Panc1 (cell line): Measurements from ENCODE around the gene NARS2. TPM values are rescaled to one million over a fixed set of nuclear protein-coding genes. Genes with fewer than 3 reads are reported as not detected.

Experiments
- ATAC-seq: fragments of 200-7000 bp; cut with Tn5 transposase; 2 replicates; pipeline ENCODE4 v1.9.1; 2020; ENCODE audit warnings: mild to moderate bottlenecking, moderate library complexity
- BruUV-seq: library from RNA; stranded (reverse); fragments of 400-500 nt; replicated peaks from 2 replicates; lab custom pipeline; 2021; lab: Mats Ljungman, UMichigan
- CTCF ChIA-PET: fragments of 300-600 bp; sonication (Branson Sonifier 250); formaldehyde crosslinking; loops from one replicate; lab custom pipeline; 2022; ENCODE audit warnings: antibody characterized with exemption; lab: Charles Lee
- POLR2A ChIA-PET: fragments of 300-600 bp; sonication (Branson Sonifier 250); formaldehyde crosslinking; loops from one replicate; lab custom pipeline; 2022; ENCODE audit warnings: antibody characterized with exemption; lab: Charles Lee
- DNase-seq: peaks from one replicate; pipeline ENCODE4 v3.0.0-alpha.2; 2010; ENCODE audit warnings: low read depth, low spot score
- H3K27ac ChIP-seq: 2 replicates; pipeline ENCODE4 v1.5.1; 2011; ENCODE audit warnings: mild to moderate bottlenecking, low read length, inconsistent platforms
- H3K27me3 ChIP-seq: fragments of 200-500 bp; sonication (Bioruptor generic); 2 replicates; pipeline ENCODE4 v1.6.0; 2014; ENCODE audit warnings: low read length, inconsistent platforms; ENCODE audit not compliant: control insufficient read depth, insufficient read depth
- H3K36me3 ChIP-seq: fragments of 200-500 bp; sonication (Bioruptor generic); 2 replicates; pipeline ENCODE4 v1.5.1; 2014; ENCODE audit warnings: inconsistent platforms, mild to moderate bottlenecking, low read length, moderate library complexity; ENCODE audit not compliant: control insufficient read depth, insufficient read depth
- H3K4me1 ChIP-seq: 2 replicates; pipeline ENCODE4 v1.5.1; 2011; ENCODE audit warnings: inconsistent platforms, mild to moderate bottlenecking, low read length, moderate library complexity; ENCODE audit not compliant: control insufficient read depth, insufficient read depth
- H3K4me3 ChIP-seq, 2 experiments: 2 replicates each; pipeline ENCODE4 v1.5.1; 2011 to 2012; ENCODE audit warnings: low read depth in 2 of 2, low read length in 2 of 2, mild to moderate bottlenecking in 2 of 2, inconsistent platforms in 1 of 2, moderate library complexity in 1 of 2
- H3K9me3 ChIP-seq: fragments of 200-500 bp; sonication (Bioruptor generic); 2 replicates; pipeline ENCODE4 v1.5.1; 2014; ENCODE audit warnings: low read depth, mild to moderate bottlenecking, inconsistent platforms, low read length, moderate library complexity; ENCODE audit not compliant: control insufficient read depth, insufficient read depth
- POLR2AphosphoS5 ChIP-seq: IDR thresholded peaks from 2 replicates; pipeline ENCODE4 v1.6.1; 2012; ENCODE audit warnings: mild to moderate bottlenecking, low read depth, low read length, moderate library complexity
- SIN3A ChIP-seq: IDR thresholded peaks from 2 replicates; pipeline ENCODE4 v1.6.1; 2012; ENCODE audit warnings: low read depth, mild to moderate bottlenecking, low read length, moderate library complexity, borderline replicate concordance; ENCODE audit not compliant: insufficient read depth
- TCF7L2 ChIP-seq: IDR thresholded peaks from 2 replicates; pipeline ENCODE4 v1.6.1; 2011; ENCODE audit warnings: mild to moderate bottlenecking, low read depth, low read length, inconsistent platforms
- in situ Hi-C: cut with HindIII; loops from 2 replicates; pipeline ENCODE4 v1.10.0; 2016; ENCODE audit warnings: low sequenced_read_pairs, low pct_unique_long_range_greater_than_20kb
- intact Hi-C: fragments of 100-400 bp; cut with micrococcal nuclease; formaldehyde crosslinking; loops from one replicate; pipeline ENCODE4 v1.10.0; 2022; ENCODE audit not compliant: unreplicated experiment
- total RNA-seq: library from RNA; stranded (reverse); gene quantifications from one replicate; pipeline ENCODE4 v1.2.1, GENCODE V29; 2021; ENCODE audit not compliant: unreplicated experiment
- TF ChIP-seq, protein P1 (sequence below): fragments of 450-650 bp; IDR thresholded peaks from 2 replicates; pipeline ENCODE4 v1.5.1; 2017; ENCODE audit warnings: mild to moderate bottlenecking
- TF ChIP-seq, protein P2 (sequence below), 2 experiments: IDR thresholded peaks; 2 replicates each; pipeline ENCODE4 v1.6.1; 2011 to 2012; ENCODE audit warnings: low read depth in 2 of 2, control low read depth in 1 of 2, low read length in 1 of 2, mild to moderate bottlenecking in 1 of 2, moderate library complexity in 1 of 2; ENCODE audit not compliant: insufficient read depth in 1 of 2

The NARS2 gene
- total RNA-seq, 1 experiment from 2014 or later = 29.8 TPM

DNA sequence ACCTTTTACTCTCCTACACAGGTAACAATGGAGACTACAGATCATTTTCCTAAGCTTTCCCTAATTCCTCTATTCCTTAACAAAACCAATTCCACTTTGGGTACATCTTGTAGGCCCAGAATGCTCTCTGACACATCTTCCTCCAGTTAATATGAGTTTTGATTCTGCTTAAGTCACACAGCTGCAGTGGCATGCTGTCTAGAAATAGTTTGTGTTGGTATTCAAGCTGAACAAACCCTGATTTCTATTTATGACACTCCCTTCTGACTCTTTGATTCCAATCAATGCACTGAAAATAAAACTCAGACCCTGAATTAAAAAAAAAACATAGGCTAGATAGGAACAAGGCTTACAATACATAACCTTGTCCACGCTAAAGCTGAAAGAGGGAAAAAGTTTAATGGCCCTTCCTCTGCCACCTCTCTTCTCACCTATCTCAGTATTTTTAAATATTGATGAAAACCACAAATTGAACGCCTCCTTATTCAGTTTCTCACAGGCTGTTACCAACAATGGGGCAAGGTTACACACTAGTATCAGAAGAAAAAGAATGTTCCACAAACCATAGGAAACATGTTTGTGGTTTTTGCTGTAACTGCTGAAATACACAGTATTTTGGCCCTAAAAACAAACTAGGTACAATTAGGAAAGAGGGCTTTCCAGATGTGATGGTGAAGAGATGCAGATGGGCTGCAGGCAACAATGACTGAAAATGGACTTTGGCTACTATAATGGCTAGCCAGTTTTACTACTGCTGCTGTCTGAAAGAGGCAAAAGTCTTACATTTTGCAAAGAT, 121.3 kb downstream of the NARS2 start:
- in situ Hi-C loops (no loop called here), intact Hi-C loops (no loop called here)
- no peak overlapping the region for H3K4me3 ChIP-seq
- ATAC-seq = no peak
- no peak for DNase-seq
- TF ChIP-seq POLR2AphosphoS5 = no peak
- TF ChIP-seq, protein P1, sequence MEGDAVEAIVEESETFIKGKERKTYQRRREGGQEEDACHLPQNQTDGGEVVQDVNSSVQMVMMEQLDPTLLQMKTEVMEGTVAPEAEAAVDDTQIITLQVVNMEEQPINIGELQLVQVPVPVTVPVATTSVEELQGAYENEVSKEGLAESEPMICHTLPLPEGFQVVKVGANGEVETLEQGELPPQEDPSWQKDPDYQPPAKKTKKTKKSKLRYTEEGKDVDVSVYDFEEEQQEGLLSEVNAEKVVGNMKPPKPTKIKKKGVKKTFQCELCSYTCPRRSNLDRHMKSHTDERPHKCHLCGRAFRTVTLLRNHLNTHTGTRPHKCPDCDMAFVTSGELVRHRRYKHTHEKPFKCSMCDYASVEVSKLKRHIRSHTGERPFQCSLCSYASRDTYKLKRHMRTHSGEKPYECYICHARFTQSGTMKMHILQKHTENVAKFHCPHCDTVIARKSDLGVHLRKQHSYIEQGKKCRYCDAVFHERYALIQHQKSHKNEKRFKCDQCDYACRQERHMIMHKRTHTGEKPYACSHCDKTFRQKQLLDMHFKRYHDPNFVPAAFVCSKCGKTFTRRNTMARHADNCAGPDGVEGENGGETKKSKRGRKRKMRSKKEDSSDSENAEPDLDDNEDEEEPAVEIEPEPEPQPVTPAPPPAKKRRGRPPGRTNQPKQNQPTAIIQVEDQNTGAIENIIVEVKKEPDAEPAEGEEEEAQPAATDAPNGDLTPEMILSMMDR = no peak
- no peak for TF ChIP-seq TCF7L2
- TF ChIP-seq, protein P2, sequence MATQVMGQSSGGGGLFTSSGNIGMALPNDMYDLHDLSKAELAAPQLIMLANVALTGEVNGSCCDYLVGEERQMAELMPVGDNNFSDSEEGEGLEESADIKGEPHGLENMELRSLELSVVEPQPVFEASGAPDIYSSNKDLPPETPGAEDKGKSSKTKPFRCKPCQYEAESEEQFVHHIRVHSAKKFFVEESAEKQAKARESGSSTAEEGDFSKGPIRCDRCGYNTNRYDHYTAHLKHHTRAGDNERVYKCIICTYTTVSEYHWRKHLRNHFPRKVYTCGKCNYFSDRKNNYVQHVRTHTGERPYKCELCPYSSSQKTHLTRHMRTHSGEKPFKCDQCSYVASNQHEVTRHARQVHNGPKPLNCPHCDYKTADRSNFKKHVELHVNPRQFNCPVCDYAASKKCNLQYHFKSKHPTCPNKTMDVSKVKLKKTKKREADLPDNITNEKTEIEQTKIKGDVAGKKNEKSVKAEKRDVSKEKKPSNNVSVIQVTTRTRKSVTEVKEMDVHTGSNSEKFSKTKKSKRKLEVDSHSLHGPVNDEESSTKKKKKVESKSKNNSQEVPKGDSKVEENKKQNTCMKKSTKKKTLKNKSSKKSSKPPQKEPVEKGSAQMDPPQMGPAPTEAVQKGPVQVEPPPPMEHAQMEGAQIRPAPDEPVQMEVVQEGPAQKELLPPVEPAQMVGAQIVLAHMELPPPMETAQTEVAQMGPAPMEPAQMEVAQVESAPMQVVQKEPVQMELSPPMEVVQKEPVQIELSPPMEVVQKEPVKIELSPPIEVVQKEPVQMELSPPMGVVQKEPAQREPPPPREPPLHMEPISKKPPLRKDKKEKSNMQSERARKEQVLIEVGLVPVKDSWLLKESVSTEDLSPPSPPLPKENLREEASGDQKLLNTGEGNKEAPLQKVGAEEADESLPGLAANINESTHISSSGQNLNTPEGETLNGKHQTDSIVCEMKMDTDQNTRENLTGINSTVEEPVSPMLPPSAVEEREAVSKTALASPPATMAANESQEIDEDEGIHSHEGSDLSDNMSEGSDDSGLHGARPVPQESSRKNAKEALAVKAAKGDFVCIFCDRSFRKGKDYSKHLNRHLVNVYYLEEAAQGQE (IDR thresholded peaks at IDR 0.05; ENCODE audit: insufficient read depth in 1 of 2, low read depth in 2 of 2, low read length in 1 of 2) = no peak
- TF ChIP-seq SIN3A = no peak
- no peaks in the 10 kb centered on the region for H3K4me1 ChIP-seq
- BruUV-seq = no TSS peak
- CTCF ChIA-PET = no interaction called here
- no peaks in the 10 kb centered on the region for H3K27me3 ChIP-seq
- POLR2A ChIA-PET = no interaction called here
- H3K36me3 ChIP-seq = no peaks in the 10 kb centered on the region
- H3K27ac ChIP-seq = no peak overlapping the region
- no peaks in the 10 kb centered on the region for H3K9me3 ChIP-seq

DNA sequence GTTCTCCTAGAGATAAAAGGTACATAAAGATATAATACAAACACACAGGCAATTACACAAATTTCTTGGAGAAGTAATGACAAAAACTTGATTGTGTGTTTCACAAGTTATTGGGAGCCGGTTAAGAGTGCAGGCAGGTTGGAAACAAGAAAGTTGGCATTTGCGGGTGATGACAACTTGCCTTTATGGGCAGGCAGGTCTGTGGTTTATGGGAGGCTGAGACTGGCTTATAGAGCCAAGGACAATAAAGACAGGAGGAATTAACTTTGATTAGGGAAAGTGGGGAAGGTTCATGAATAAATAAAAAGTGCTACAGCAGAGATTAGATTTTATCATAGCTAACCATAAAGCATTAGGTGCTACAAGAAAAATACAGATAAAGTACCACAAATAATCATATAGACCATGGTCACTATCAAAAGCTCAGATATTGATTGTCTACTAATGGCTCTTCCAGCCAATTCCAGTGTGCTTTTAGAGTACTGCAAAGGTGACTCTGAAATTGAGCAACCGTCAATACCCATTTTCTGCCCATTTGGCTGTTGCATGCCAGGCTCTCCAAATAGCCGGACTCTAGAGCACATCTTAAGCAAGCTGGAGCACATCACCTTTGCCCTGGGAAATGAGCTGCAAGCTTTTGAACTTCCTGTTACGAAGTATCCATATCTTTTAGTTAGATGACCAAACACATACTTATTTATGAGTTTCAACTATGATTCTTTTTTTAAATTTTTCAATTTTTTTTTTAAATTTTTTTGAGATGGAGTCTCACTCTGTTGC, 123.1 kb downstream of the NARS2 start:
- TF ChIP-seq POLR2AphosphoS5 = no peak
- TF ChIP-seq TCF7L2 = 0 out of 2 replicates have a peak, but pooled peaks have one; percentile 42
- ChIA-PET POLR2A (interaction anchor here (0.7 kb wide), 1 partner anchor 17 kb away, joined by 3 read pairs; no protein-coding TSS in a partner anchor), CTCF (no interaction called here)
- no peaks in the 10 kb centered on the region for H3K9me3 ChIP-seq
- intact Hi-C loops (no loop called here), in situ Hi-C loops (no loop called here)
- no peak for DNase-seq
- no peaks in the 10 kb centered on the region for H3K27me3 ChIP-seq
- no TSS peak for BruUV-seq
- no peak for ATAC-seq
- no peak overlapping the region for H3K27ac ChIP-seq
- no peaks in the 10 kb centered on the region for H3K4me1 ChIP-seq
- H3K36me3 ChIP-seq = no peaks in the 10 kb centered on the region
- H3K4me3 ChIP-seq = no peak overlapping the region
